Upper lobe of left lung (tissue), 6 donors: ENCODE results near the gene LRRC23. TPM values are rescaled to one million over a fixed set of nuclear protein-coding genes. Genes with fewer than 3 reads are reported as not detected.

Source experiments
- ATAC-seq, 2 donors: fragments of 200-7000 bp; cut with Tn5 transposase; one replicate each; pipeline ENCODE4 v1.9.1; 2022; ENCODE audit warnings: mild to moderate bottlenecking in 2 of 2, moderate library complexity in 2 of 2; ENCODE audit not compliant: low FRiP score in 2 of 2
- DNase-seq, 2 donors: peaks; one replicate each; pipeline ENCODE4 v3.0.0-alpha.2; 2019 to 2020
- H3K27ac ChIP-seq, 4 donors: fragments of 200-600 bp; sonication (generic); one replicate each; pipeline ENCODE4 v1.5.1; 2016 to 2019
- H3K27me3 ChIP-seq, 4 donors: fragments of 200-600 bp; sonication (generic); one replicate each; pipeline ENCODE4 v1.5.1; 2017 to 2019
- H3K36me3 ChIP-seq, 4 donors: fragments of 200-600 bp; sonication (generic); one replicate each; pipeline ENCODE4 v1.5.1; 2016 to 2019
- H3K4me1 ChIP-seq, 4 donors: fragments of 200-600 bp; sonication (generic); one replicate each; pipeline ENCODE4 v1.5.1; 2018 to 2019
- H3K4me3 ChIP-seq, 4 donors: fragments of 200-600 bp; sonication (generic); one replicate each; pipeline ENCODE4 v1.5.1; 2017 to 2019; ENCODE audit warnings: mild to moderate bottlenecking in 2 of 4, moderate library complexity in 1 of 4
- H3K9me3 ChIP-seq, 4 donors: fragments of 200-600 bp; sonication (generic); one replicate each; pipeline ENCODE4 v1.5.1; 2018 to 2019
- EP300 ChIP-seq, 4 donors: sonication (generic); formaldehyde crosslinking; IDR thresholded peaks; one replicate each; pipeline ENCODE4 v1.5.1; 2017; ENCODE audit warnings: antibody characterized with exemption in 4 of 4, control low read depth in 2 of 4
- POLR2A ChIP-seq, 4 donors: fragments of 450-650 bp; IDR thresholded peaks; one replicate each; pipeline ENCODE4 v1.5.1; 2016 to 2017; ENCODE audit warnings: antibody characterized with exemption in 4 of 4, mild to moderate bottlenecking in 2 of 4
- POLR2AphosphoS5 ChIP-seq, 2 donors: sonication (generic); formaldehyde crosslinking; IDR thresholded peaks; one replicate each; pipeline ENCODE4 v1.5.1; 2017; ENCODE audit warnings: antibody characterized with exemption in 2 of 2
- WGBS, 2 donors: methylation state at CpG; one replicate each; pipeline ENCODE4 v1.1.5; 2017 to 2018; 5-methylcytosine and 5-hydroxymethylcytosine counted together
- total RNA-seq, 6 donors: library from RNA; depleted of rRNA in 4 of 6; stranded (reverse); fragments of >200 nt in 4 of 6; gene quantifications; one replicate each; pipeline versions ENCODE4 v1.1.0 to v1.2.1, GENCODE V29; 2016 to 2021
- TF ChIP-seq, protein P1 (sequence below), 6 experiments: fragments of 450-650 bp in 4 of 6; fragments of 200-600 bp in 2 of 6; sonication (generic) in 2 of 6; IDR thresholded peaks; one replicate each; pipeline ENCODE4 v1.5.1; 2016 to 2019; ENCODE audit warnings: antibody characterized with exemption in 6 of 6
- donor health status: DM: no; HTN: no; CAD: no; lungs with moderate emphysema.
- donor health status: DM: no; HTN: yes; CAD: no; lungs with severe emphysema.

Gene LRRC23
- total RNA-seq, 6 donors from 2014 or later, result 12.0 to 83.2 (median 29.1) TPM

DNA sequence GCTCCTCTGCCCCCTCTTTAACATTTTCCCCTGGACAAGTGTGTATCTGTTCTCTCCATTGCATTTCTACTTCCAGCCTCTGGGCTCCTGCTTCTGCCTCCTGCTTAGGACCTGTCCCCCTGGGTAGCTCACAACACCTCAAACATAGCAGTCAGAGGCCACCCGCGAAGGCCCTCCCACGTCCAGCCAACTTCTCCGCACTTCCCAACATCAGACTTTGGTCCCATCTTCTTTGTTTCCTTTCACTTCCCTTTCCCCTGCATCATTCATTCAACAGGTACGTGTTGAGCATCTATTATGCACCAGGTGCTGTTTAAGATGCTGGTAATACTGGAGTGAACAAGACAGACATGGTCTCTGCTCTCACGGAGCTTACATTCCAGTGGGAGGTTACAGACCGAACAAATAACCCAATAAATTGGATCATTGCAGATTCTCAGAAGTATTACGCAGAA is 42.3 kb downstream of the LRRC23 start:
- H3K27me3 ChIP-seq, result no peaks in the 10 kb centered on the region
- DNase-seq (no peak), ATAC-seq (no peak)
- H3K27ac ChIP-seq, result peak overlapping the region; percentile 59 to 98 (median 93)
- H3K4me1 ChIP-seq, result peaks cover 24 to 67% (median 43%) of the 10 kb centered on the region in 4 donors
- TF ChIP-seq, protein P1, sequence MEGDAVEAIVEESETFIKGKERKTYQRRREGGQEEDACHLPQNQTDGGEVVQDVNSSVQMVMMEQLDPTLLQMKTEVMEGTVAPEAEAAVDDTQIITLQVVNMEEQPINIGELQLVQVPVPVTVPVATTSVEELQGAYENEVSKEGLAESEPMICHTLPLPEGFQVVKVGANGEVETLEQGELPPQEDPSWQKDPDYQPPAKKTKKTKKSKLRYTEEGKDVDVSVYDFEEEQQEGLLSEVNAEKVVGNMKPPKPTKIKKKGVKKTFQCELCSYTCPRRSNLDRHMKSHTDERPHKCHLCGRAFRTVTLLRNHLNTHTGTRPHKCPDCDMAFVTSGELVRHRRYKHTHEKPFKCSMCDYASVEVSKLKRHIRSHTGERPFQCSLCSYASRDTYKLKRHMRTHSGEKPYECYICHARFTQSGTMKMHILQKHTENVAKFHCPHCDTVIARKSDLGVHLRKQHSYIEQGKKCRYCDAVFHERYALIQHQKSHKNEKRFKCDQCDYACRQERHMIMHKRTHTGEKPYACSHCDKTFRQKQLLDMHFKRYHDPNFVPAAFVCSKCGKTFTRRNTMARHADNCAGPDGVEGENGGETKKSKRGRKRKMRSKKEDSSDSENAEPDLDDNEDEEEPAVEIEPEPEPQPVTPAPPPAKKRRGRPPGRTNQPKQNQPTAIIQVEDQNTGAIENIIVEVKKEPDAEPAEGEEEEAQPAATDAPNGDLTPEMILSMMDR (IDR thresholded peaks at IDR 0.05), result no peak
- TF ChIP-seq EP300 (IDR thresholded peaks at IDR 0.05), result no peak
- TF ChIP-seq POLR2A (IDR thresholded peaks at IDR 0.05), result no peak
- no peak for TF ChIP-seq POLR2AphosphoS5 (IDR thresholded peaks at IDR 0.05)
- peaks cover 0 to 18% (median 1%) of the 10 kb centered on the region in 4 donors for H3K36me3 ChIP-seq
- WGBS, 2 donors, result 65 to 67% methylated on average over 8 of the region's 8 CpGs
- H3K4me3 ChIP-seq, result peak overlapping the region in 3 of 4 donors; percentile 32 to 51 (median 49)
- no peaks in the 10 kb centered on the region for H3K9me3 ChIP-seq

DNA sequence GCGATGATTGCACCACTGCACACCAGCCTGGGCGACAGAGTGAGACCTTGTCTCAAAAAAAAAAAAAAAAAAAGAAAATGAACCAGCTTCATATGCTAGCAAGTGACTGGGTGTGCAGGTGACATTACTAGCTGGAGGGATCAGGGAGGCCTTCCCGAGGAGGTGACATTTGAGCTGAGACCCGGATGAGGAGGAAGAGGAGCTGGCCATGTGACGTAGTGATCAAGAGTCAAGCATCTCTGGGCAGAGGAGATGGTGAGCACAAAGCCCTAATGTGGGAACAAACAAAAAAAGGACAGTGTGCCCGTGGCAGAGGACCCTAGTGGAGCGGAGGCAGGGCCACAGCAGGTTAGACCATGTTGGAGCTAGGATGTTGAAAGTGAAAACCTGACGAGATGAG is 43.0 kb downstream of the LRRC23 start:
- TF ChIP-seq POLR2AphosphoS5 (IDR thresholded peaks at IDR 0.05) (no peak), EP300 (IDR thresholded peaks at IDR 0.05) (no peak), POLR2A (IDR thresholded peaks at IDR 0.05) (no peak)
- TF ChIP-seq, protein P1 (IDR thresholded peaks at IDR 0.05), result no peak
- Histone ChIP-seq H3K27ac (no peak overlapping the region), H3K9me3 (no peaks in the 10 kb centered on the region), H3K36me3 (peaks cover 0 to 15% (median under 1%) of the 10 kb centered on the region in 4 donors), H3K4me1 (peaks cover 22 to 66% (median 41%) of the 10 kb centered on the region in 4 donors), H3K27me3 (no peaks in the 10 kb centered on the region), H3K4me3 (no peak overlapping the region)
- DNase-seq (no peak), ATAC-seq (no peak)
- WGBS, 2 donors, result 79 to 86% methylated on average over 8 of the region's 8 CpGs

DNA sequence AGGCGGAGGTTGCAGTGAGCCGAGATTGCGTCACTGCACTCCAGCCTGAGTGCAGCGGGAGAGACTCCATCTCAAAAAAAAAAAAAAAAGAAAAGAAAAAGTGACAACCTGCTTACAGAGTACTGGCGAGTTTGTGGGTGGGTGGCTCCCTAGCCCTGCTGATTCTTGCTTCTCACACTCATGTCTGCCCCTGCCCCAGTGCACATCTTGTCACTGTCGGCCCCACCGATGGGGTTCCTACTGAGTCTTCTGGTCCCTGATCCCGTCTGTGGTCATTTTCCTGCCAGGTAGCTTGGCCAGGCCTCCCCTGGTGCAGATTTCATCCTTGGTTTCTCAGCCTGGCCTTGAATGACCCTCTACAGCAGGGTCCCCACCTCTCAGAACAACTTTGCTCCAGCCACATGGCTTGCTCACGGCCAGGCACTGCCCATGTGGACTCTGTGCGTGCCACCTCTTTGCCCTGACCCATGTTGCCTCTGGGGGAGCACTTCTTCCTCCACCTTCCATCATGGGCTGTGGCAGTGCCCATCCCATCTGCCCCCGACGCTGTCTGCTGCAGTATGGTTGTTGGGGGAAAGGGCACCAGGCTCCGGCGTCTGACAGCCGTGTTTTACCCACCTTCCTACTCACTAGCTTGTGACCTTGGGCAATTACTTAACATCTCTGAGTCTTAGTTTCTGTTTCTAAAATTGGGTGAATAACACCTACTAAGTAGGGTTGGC is 44.4 kb downstream of the LRRC23 start:
- Histone ChIP-seq H3K27me3 (no peaks in the 10 kb centered on the region), H3K27ac (peak overlapping the region in 3 of 4 donors; percentile 9 to 73 (median 71)), H3K9me3 (no peaks in the 10 kb centered on the region), H3K4me3 (no peak overlapping the region), H3K36me3 (peaks cover 0 to 15% (median under 1%) of the 10 kb centered on the region in 4 donors), H3K4me1 (peaks cover 15 to 56% (median 39%) of the 10 kb centered on the region in 4 donors)
- TF ChIP-seq POLR2AphosphoS5 (IDR thresholded peaks at IDR 0.05) (peak in 1 of 2 donors; percentile 40), EP300 (IDR thresholded peaks at IDR 0.05) (peak in 1 of 4 donors; percentile 33), POLR2A (IDR thresholded peaks at IDR 0.05) (peak in 1 of 4 donors; percentile 13)
- TF ChIP-seq, protein P1 (IDR thresholded peaks at IDR 0.05), result peak in 2 of 6 experiments; percentile 36 to 37
- ATAC-seq, result no peak
- no peak for DNase-seq
- 65 to 82% methylated on average over 15 of the region's 15 CpGs for WGBS, 2 donors

DNA sequence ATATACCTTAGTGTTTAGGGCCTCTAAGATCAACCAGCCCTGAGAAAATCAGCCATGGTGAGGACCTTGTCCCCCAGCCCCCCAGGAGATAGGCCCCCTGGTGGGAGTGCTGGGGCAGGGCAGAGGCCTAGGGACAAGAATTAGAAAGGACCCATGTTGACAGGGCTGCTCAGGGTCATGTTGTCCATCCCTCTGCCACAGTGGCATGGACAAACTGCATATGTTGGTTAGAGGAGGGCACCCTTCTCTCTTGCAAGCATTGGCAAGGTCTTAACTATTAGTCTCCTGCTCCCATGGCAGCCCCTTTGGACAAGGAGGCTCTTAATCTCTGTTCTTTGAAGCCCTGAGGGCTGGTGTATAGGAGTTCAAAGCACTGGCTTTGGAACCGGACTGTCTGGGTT is 45.8 kb downstream of the LRRC23 start:
- TF ChIP-seq POLR2A (IDR thresholded peaks at IDR 0.05) (no peak), POLR2AphosphoS5 (IDR thresholded peaks at IDR 0.05) (no peak), EP300 (IDR thresholded peaks at IDR 0.05) (no peak)
- TF ChIP-seq, protein P1 (IDR thresholded peaks at IDR 0.05), result no peak
- no peak for DNase-seq
- no peaks in the 10 kb centered on the region for H3K27me3 ChIP-seq
- peak overlapping the region; percentile 81 to 97 (median 88) for H3K27ac ChIP-seq
- H3K36me3 ChIP-seq, result peaks cover 0 to 17% (median 4%) of the 10 kb centered on the region in 4 donors
- no peaks in the 10 kb centered on the region for H3K9me3 ChIP-seq
- ATAC-seq, result no peak
- peak overlapping the region in 1 of 4 donors; percentile 43 for H3K4me3 ChIP-seq
- H3K4me1 ChIP-seq, result peaks cover 19 to 56% (median 43%) of the 10 kb centered on the region in 4 donors
- 75% methylated on average over 1 of the region's 1 CpG; no CpG with 5 or more reads in 1 of the 2 donors for WGBS, 2 donors
